B cell (primary cell): ENCODE results near the gene OTOP3.

Experiments
- EZH2 ChIP-seq: IDR thresholded peaks from 2 replicates; pipeline ENCODE4 v1.6.1; 2012; ENCODE audit warnings: borderline replicate concordance, low read depth, mild to moderate bottlenecking, moderate library complexity, low read length; ENCODE audit not compliant: insufficient read depth, poor library complexity, severe bottlenecking
- TF ChIP-seq, protein P1 (sequence below): fragments of 200-600 bp; IDR thresholded peaks from one replicate; pipeline ENCODE4 v1.8.0; 2022; ENCODE audit warnings: antibody characterized with exemption, mild to moderate bottlenecking

DNA sequence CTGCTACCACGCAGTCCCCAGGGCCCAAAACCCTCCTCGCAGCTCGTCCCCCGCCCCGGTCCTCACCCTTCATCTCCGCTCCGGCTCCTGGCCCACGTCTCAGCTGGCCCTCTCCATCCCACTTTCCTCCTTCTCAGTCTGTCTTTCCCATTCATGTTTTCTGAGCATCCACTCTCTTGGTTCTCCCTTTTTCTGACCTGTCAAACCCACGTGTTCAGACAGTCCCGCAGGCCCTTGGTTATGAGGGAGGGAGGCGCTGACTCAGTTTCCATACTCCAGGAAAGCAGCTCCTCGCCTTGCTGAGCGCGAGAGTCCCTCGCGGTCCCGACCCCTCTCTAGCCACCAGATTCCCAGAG, 37.3 kb downstream of the OTOP3 start:
- TF ChIP-seq, protein P1, sequence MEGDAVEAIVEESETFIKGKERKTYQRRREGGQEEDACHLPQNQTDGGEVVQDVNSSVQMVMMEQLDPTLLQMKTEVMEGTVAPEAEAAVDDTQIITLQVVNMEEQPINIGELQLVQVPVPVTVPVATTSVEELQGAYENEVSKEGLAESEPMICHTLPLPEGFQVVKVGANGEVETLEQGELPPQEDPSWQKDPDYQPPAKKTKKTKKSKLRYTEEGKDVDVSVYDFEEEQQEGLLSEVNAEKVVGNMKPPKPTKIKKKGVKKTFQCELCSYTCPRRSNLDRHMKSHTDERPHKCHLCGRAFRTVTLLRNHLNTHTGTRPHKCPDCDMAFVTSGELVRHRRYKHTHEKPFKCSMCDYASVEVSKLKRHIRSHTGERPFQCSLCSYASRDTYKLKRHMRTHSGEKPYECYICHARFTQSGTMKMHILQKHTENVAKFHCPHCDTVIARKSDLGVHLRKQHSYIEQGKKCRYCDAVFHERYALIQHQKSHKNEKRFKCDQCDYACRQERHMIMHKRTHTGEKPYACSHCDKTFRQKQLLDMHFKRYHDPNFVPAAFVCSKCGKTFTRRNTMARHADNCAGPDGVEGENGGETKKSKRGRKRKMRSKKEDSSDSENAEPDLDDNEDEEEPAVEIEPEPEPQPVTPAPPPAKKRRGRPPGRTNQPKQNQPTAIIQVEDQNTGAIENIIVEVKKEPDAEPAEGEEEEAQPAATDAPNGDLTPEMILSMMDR = no peak
- no peak for TF ChIP-seq EZH2
